ENCODE results near the gene CCR5AS.
A peak's percentile ranks its signal among the peaks of the same experiment; 100 is the strongest.

CCR5AS gene

GRCh38 chr3:46354984-46355383 lies 51.9 kb downstream of the CCR5AS start:
- ATAC-seq (ENCODE audit: low FRiP score) (no peak), DNase-seq (ENCODE audit: low spot score) (no peak)
- no peak for TF ChIP-seq CTCF (IDR thresholded peaks at IDR 0.05)

GRCh38 chr3:46354478-46354877 lies 52.4 kb downstream of the CCR5AS start:
- DNase-seq (ENCODE audit: low spot score) (no peak), ATAC-seq (ENCODE audit: low FRiP score) (no peak)
- TF ChIP-seq CTCF (IDR thresholded peaks at IDR 0.05) = no peak

GRCh38 chr3:46353647-46354410 lies 53.0 kb downstream of the CCR5AS start, which contains the start of gene CCR2:
TSS of gene CCR2 (plus strand) at chr3:46354111. CDS start at chr3:46357528, 3,417 bp downstream.
- ATAC-seq (ENCODE audit: low FRiP score) = peak; percentile 50
- TF ChIP-seq CTCF (IDR thresholded peaks at IDR 0.05) = no peak
- no peak for DNase-seq (ENCODE audit: low spot score)

- DNase-seq (ENCODE audit: low spot score) = no peak
- TF ChIP-seq CTCF (IDR thresholded peaks at IDR 0.05) = no peak
- ATAC-seq (ENCODE audit: low FRiP score) = no peak
Measured at GRCh38 chr3:46353090-46353489, 53.8 kb downstream of the CCR5AS start.

- no peak for TF ChIP-seq CTCF (IDR thresholded peaks at IDR 0.05)
- DNase-seq (ENCODE audit: low spot score) (no peak), ATAC-seq (ENCODE audit: low FRiP score) (no peak)
Measured at GRCh38 chr3:46351646-46352045, 55.2 kb downstream of the CCR5AS start.

- ATAC-seq (ENCODE audit: low FRiP score) (no peak), DNase-seq (ENCODE audit: low spot score) (no peak)
- no peak for TF ChIP-seq CTCF (IDR thresholded peaks at IDR 0.05)
Measured at GRCh38 chr3:46350262-46350565, 56.7 kb downstream of the CCR5AS start.
